Progenitor cell of endocrine pancreas (in vitro differentiated cells): ENCODE data around the gene ALLC. TPM values are rescaled to one million over a fixed set of nuclear protein-coding genes. Genes with fewer than 3 reads are reported as not detected.

Experiments
- DNase-seq: peaks from one replicate; pipeline ENCODE4 v3.0.0; 2021; ENCODE audit warnings: low spot score; ENCODE audit not compliant: unreplicated experiment
- H3K27ac Mint-ChIP-seq: 2 replicates; pipeline ENCODE4 v1.8.0; 2021; ENCODE audit warnings: mild to moderate bottlenecking, moderate library complexity, mixed read lengths
- H3K27me3 Mint-ChIP-seq: 2 replicates; pipeline ENCODE4 v1.8.0; 2021; ENCODE audit warnings: mixed read lengths
- H3K36me3 Mint-ChIP-seq: 2 replicates; pipeline ENCODE4 v1.8.0; 2022; ENCODE audit warnings: mixed read lengths; ENCODE audit not compliant: insufficient read depth
- H3K4me1 Mint-ChIP-seq: 2 replicates; pipeline ENCODE4 v1.8.0; 2021; ENCODE audit warnings: low read depth, mixed read lengths
- H3K4me3 Mint-ChIP-seq: 2 replicates; pipeline ENCODE4 v1.8.0; 2021; ENCODE audit warnings: low read depth, mild to moderate bottlenecking, moderate library complexity, mixed read lengths
- H3K9me3 Mint-ChIP-seq: 2 replicates; pipeline ENCODE4 v1.8.0; 2021; ENCODE audit warnings: low read depth, mixed read lengths
- CTCF ChIP-seq: fragments of 200-600 bp; sonication (generic); IDR thresholded peaks from one replicate; pipeline ENCODE4 v1.5.0; 2021; ENCODE audit warnings: antibody characterized with exemption, mild to moderate bottlenecking; ENCODE audit not compliant: unreplicated experiment
- total RNA-seq: library from RNA; stranded (reverse); gene quantifications from 2 replicates; pipeline ENCODE4 v1.2.1, GENCODE V29; 2021

ALLC gene
- total RNA-seq, 1 donor from 2014 or later: not detected

- no peaks in the 10 kb centered on the region for H3K9me3 Mint-ChIP-seq
- no peak for DNase-seq
Measured at GRCh38 chr2:3751251-3751650, 93.3 kb downstream of the ALLC start.

GRCh38 chr2:3751806-3752205 lies 93.8 kb downstream of the ALLC start:
- no peak for DNase-seq
- TF ChIP-seq CTCF: no peak
- Mint-ChIP-seq H3K27me3 (peaks cover 33% of the 10 kb centered on the region), H3K9me3 (no peaks in the 10 kb centered on the region), H3K27ac (no peak overlapping the region), H3K4me1 (peaks cover 14% of the 10 kb centered on the region), H3K4me3 (no peak overlapping the region), H3K36me3 (no peaks in the 10 kb centered on the region)

More at GRCh38 chr2:3751251-3751650, 93.3 kb downstream of the ALLC start:
- Mint-ChIP-seq H3K4me1 (peaks cover 8% of the 10 kb centered on the region), H3K27me3 (peaks cover 39% of the 10 kb centered on the region), H3K4me3 (no peak overlapping the region), H3K36me3 (no peaks in the 10 kb centered on the region), H3K27ac (no peak overlapping the region)
- no peak for TF ChIP-seq CTCF

Other genes with a start within 250 kb of the ALLC start
- 41.8 and 46.6 TPM in 2 replicates for gene ADI1, start 138.7 kb upstream of the ALLC start, total RNA-seq
- 18.5 and 21.8 TPM in 2 replicates for gene RNASEH1, start 99.9 kb upstream of the ALLC start, total RNA-seq
- 1,422 and 1,517 TPM in 2 replicates for gene RPS7, start 82.9 kb upstream of the ALLC start, total RNA-seq
- not detected in 2 replicates for gene COLEC11, start 63.1 kb upstream of the ALLC start, total RNA-seq
- gene DCDC2C, start 45.4 kb downstream of the ALLC start, total RNA-seq: not detected in 2 replicates